RWPE2 (cell line): ENCODE measurements around the gene CD84.

Source experiments
- ATAC-seq: fragments of 200-7000 bp; cut with Tn5 transposase; 3 replicates; pipeline ENCODE4 v1.9.1; 2021; ENCODE audit warnings: low read depth
- DNase-seq: peaks from one replicate; pipeline ENCODE4 v3.0.0-alpha.2; 2020; ENCODE audit warnings: low spot score
- H3K27ac ChIP-seq: fragments of 450-650 bp; 2 replicates; pipeline ENCODE4 v1.5.1; 2017; ENCODE audit warnings: mild to moderate bottlenecking; ENCODE audit not compliant: poor library complexity, severe bottlenecking
- H3K27me3 ChIP-seq: fragments of 250-450 bp; sonication (Bioruptor Pico); 2 replicates; pipeline ENCODE4 v1.5.1; 2021; ENCODE audit warnings: mild to moderate bottlenecking, moderate library complexity; ENCODE audit not compliant: insufficient read depth, poor library complexity, severe bottlenecking
- H3K36me3 ChIP-seq: fragments of 250-450 bp; sonication (Bioruptor Pico); 2 replicates; pipeline ENCODE4 v1.5.1; 2020; ENCODE audit warnings: low read depth, mild to moderate bottlenecking, moderate library complexity
- H3K4me1 ChIP-seq: fragments of 250-450 bp; sonication (Bioruptor Pico); 2 replicates; pipeline ENCODE4 v1.5.1; 2021; ENCODE audit warnings: mild to moderate bottlenecking, moderate library complexity; ENCODE audit not compliant: insufficient read depth, poor library complexity, severe bottlenecking
- H3K4me3 ChIP-seq: fragments of 250-450 bp; sonication (Bioruptor Pico); 2 replicates; pipeline ENCODE4 v1.5.1; 2021; ENCODE audit warnings: mild to moderate bottlenecking, moderate library complexity; ENCODE audit not compliant: severe bottlenecking
- H3K9me3 ChIP-seq: fragments of 250-450 bp; sonication (Bioruptor Pico); 2 replicates; pipeline ENCODE4 v1.5.1; 2021; ENCODE audit warnings: mild to moderate bottlenecking, moderate library complexity; ENCODE audit not compliant: severe bottlenecking
- TF ChIP-seq, protein P1 (sequence below): fragments of 450-650 bp; IDR thresholded peaks from one replicate; pipeline ENCODE4 v1.5.1; 2017; ENCODE audit warnings: mild to moderate bottlenecking, moderate library complexity; ENCODE audit not compliant: poor library complexity, severe bottlenecking

The CD84 gene

DNA sequence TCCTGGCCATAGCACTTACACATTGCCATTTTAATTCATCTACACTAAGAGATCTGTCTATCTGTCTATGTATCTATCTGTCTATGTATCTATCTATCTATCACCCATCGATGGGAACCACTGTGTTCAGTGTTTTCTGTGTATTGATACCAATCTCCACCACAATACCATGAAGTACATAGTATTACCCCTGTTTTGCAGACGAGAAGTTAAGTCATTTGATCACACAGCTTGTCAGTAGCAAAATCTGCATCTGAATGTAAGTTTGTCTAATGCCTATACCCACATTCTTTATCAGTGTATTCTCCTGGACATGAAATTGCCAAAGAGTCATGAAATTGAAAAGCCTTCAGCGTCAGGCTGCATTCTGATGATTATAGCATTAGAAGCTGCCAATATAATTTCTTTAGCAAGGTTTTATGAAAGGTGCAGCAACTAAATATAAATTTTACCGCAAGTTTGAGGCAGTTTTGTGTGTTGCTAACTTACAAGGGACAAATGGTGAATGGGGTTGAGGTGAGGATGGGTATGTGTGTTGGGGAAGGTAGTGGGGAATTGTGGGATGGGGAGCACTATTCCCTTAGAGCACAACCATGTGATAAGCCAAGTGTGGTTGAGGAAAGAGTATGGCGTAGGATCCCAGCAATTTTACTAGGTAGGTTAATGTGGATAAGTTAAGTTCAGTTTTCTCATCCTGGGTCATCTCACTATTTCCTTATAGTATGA lies 43.4 kb upstream of the CD84 start:
- no peak for ATAC-seq

DNA sequence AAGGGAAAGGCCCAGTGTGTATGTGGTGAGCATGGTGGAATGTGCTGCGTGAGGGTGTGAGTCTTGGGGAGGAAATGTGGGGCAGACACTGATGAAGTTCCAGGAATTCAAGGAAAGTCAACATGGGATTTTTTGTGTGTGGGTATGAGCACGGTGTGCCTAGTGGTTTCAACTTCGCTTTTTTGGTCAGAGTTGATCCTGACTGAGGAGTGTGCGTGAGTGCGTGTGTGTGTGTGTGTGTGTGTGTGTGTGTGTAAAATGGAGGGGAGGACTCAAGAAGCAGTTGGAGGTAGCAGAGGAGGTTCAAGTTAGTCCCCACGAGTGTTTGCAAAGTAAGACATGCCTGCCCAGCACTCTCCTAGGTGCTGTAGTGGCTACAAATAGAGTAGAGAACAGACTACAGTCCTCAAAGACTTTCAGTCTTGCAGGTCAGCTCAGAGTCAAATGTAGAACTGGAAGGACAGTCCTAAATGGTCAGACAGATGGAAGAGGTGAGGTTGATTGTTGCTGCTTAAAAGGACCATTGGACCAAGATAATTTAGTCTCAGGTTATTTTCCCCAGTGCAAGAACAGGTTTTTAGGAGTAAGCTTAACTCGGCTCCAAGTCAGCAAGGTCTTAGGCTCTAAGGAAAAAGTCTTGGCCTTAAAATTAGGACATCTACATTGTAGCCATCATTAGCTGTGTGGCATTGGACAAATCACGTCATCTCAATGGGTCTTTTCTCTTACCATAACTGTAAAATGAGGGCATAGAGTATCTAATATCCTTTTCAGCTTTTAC lies 42.5 kb upstream of the CD84 start:
- TF ChIP-seq, protein P1, sequence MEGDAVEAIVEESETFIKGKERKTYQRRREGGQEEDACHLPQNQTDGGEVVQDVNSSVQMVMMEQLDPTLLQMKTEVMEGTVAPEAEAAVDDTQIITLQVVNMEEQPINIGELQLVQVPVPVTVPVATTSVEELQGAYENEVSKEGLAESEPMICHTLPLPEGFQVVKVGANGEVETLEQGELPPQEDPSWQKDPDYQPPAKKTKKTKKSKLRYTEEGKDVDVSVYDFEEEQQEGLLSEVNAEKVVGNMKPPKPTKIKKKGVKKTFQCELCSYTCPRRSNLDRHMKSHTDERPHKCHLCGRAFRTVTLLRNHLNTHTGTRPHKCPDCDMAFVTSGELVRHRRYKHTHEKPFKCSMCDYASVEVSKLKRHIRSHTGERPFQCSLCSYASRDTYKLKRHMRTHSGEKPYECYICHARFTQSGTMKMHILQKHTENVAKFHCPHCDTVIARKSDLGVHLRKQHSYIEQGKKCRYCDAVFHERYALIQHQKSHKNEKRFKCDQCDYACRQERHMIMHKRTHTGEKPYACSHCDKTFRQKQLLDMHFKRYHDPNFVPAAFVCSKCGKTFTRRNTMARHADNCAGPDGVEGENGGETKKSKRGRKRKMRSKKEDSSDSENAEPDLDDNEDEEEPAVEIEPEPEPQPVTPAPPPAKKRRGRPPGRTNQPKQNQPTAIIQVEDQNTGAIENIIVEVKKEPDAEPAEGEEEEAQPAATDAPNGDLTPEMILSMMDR: no peak
- Histone ChIP-seq H3K9me3 (no peaks in the 10 kb centered on the region), H3K36me3 (no peaks in the 10 kb centered on the region), H3K27me3 (no peaks in the 10 kb centered on the region), H3K4me1 (no peaks in the 10 kb centered on the region), H3K27ac (no peak overlapping the region), H3K4me3 (no peak overlapping the region)
- DNase-seq (no peak), ATAC-seq (no peak)

More for the DNA sequence above, 43.4 kb upstream of the CD84 start:
- no peak overlapping the region for H3K4me3 ChIP-seq
- no peaks in the 10 kb centered on the region for H3K36me3 ChIP-seq
- DNase-seq: no peak
- no peak overlapping the region for H3K27ac ChIP-seq
- H3K27me3 ChIP-seq: no peaks in the 10 kb centered on the region
- TF ChIP-seq, protein P1: no peak
- no peaks in the 10 kb centered on the region for H3K4me1 ChIP-seq
- no peaks in the 10 kb centered on the region for H3K9me3 ChIP-seq

DNA sequence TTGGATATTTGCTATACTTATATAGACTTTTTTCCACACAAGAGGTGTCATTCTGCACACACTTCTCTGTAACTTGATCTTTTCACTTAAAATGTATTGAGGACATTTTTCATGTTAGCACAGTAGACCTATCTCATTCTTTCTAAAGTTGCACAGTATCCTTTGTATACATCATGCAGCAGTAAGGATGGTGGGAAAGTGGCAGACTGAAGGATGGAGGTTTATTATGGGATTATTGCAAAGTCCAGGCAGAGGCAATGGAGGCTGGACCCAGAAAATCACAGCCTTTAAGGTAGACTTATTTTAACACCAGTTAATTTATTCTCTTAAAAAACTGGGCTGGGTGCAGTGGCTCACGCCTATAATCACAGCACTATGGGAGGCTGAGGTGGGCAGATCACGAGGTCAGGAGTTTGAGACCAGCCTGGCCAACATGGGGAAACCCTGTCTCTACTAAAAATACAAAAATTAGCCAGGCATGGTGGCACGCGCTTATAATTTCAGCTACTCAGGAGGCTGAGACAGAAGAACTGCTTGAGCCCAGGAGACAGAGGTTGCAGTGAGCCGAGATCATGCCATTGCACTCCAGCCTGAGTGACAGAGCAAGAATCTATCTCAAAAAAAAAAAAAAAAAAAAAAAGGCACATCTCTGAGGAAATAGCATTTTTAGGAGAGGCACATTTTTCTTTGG lies 41.8 kb upstream of the CD84 start:
- Histone ChIP-seq H3K27ac (no peak overlapping the region), H3K4me1 (no peaks in the 10 kb centered on the region), H3K4me3 (no peak overlapping the region), H3K9me3 (no peaks in the 10 kb centered on the region), H3K27me3 (no peaks in the 10 kb centered on the region), H3K36me3 (no peaks in the 10 kb centered on the region)
- ATAC-seq (no peak), DNase-seq (no peak)
- TF ChIP-seq, protein P1: no peak

DNA sequence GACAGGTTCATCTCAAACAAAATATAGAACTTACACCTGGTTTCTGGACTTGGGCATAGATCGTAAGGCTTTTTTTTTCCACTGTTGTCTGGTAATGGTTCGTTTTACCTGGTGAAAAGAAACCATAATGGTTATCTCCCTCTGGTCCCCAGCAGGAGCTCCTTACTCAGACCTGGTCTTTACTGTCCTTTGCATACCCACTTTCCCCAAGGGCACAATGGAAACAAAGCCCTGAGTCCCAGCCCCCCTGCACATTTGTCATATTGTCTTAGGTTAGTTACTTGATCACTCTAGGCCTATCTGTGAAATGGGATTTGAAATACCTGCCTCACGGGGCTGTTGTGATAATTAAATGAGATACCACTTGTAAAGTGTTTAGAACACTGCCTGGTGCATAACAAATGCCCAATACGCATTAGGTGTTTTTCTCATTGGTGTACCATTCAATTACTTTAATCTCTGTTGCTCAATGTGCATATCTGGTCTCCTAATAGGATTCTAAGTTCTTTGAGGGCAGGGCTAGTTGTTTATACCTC lies 40.5 kb upstream of the CD84 start:
- DNase-seq: no peak
- H3K36me3 ChIP-seq: no peaks in the 10 kb centered on the region
- no peak overlapping the region for H3K4me3 ChIP-seq
- H3K27ac ChIP-seq: no peak overlapping the region
- ATAC-seq: no peak
- no peaks in the 10 kb centered on the region for H3K4me1 ChIP-seq
- peaks cover 3% of the 10 kb centered on the region for H3K27me3 ChIP-seq
- TF ChIP-seq, protein P1: no peak
- no peaks in the 10 kb centered on the region for H3K9me3 ChIP-seq
